Melanocyte of skin (primary cell): ENCODE measurements around the gene C4orf51. TPM values are rescaled to one million over a fixed set of nuclear protein-coding genes. Genes with fewer than 3 reads are reported as not detected.

Source experiments
- total RNA-seq, 2 donors: library from RNA; depleted of rRNA; stranded (reverse); fragments of >200 nt; gene quantifications; 2 replicates each; pipeline ENCODE4 v1.2.3, GENCODE V29; 2012

C4orf51 gene
- total RNA-seq: not detected

DNA sequence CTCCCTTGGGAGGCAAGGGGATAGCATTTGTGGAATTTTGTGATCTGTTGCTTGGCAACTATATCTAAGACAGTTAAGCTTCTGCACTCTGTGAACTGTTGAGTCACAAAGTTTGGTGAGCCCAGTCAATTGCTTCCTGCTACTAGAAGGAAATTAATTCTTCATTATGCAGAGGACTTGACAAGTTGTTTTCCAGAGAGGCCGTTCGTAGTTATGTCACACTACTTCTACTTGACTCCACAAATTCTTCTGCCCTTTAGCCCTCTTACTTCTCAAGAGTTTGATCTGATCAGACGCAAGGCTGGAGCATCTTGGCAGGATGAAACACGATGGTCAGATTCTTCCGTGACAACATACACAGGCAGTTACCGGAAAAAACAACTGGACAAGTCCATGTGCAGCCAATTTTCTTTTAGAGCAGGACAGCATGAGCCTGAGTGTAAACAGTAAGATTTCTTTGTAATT, at the start of gene C4orf51:
TSS of gene C4orf51 (plus strand) at position 156 of the 465 bp plus-strand sequence. CDS start at position 214, 58 bp downstream.

Other genes starting within 250 kb of the C4orf51 start
- 10 to 100 TPM; 21.6 to 23.4 TPM for gene SMAD1, start 198.3 kb upstream of the C4orf51 start, total RNA-seq
- 1 to 10 TPM; 1.7 to 2.0 TPM for gene MMAA, start 60.8 kb upstream of the C4orf51 start, total RNA-seq